Skeletal muscle tissue (tissue), 4 donors: ENCODE data around the gene MAP2K4. TPM values are rescaled to one million over a fixed set of nuclear protein-coding genes. Genes with fewer than 3 reads are reported as not detected.

Experiments used
- H3K27ac ChIP-seq: one replicate; pipeline ENCODE4 v1.7.0; 2013; ENCODE audit warnings: mild to moderate bottlenecking, low read depth, low read length, inconsistent platforms
- H3K27me3 ChIP-seq, 3 donors: one replicate each; pipeline ENCODE4 v1.7.0; 2013; ENCODE audit warnings: low read length in 3 of 3; ENCODE audit not compliant: control insufficient read depth in 3 of 3, insufficient read depth in 3 of 3
- H3K36me3 ChIP-seq, 3 donors: one replicate each; pipeline ENCODE4 v1.7.0; 2013; ENCODE audit warnings: low read length in 3 of 3; ENCODE audit not compliant: control insufficient read depth in 3 of 3, insufficient read depth in 3 of 3
- H3K4me1 ChIP-seq, 3 donors: one replicate each; pipeline ENCODE4 v1.7.0; 2013; ENCODE audit warnings: low read length in 3 of 3, mild to moderate bottlenecking in 3 of 3; ENCODE audit not compliant: control insufficient read depth in 3 of 3, insufficient read depth in 3 of 3
- H3K4me3 ChIP-seq, 3 donors: one replicate each; pipeline ENCODE4 v1.7.0; 2013; ENCODE audit warnings: low read length in 3 of 3
- H3K9ac ChIP-seq, 3 donors: one replicate each; pipeline ENCODE4 v1.7.0; 2013; ENCODE audit warnings: low read length in 3 of 3, mild to moderate bottlenecking in 3 of 3, moderate library complexity in 2 of 3, low read depth in 1 of 3
- H3K9me3 ChIP-seq, 3 donors: one replicate each; pipeline ENCODE4 v1.7.0; 2013; ENCODE audit warnings: low read length in 3 of 3; ENCODE audit not compliant: control insufficient read depth in 3 of 3
- total RNA-seq: library from RNA; depleted of rRNA; stranded (reverse); fragments of >200 nt; gene quantifications from one replicate; pipeline ENCODE4 v1.2.3, GENCODE V29; 2014
- donor health status: Osteomylitis.

MAP2K4 gene
- total RNA-seq, 1 donor from 2014 or later: 40.7 TPM

DNA sequence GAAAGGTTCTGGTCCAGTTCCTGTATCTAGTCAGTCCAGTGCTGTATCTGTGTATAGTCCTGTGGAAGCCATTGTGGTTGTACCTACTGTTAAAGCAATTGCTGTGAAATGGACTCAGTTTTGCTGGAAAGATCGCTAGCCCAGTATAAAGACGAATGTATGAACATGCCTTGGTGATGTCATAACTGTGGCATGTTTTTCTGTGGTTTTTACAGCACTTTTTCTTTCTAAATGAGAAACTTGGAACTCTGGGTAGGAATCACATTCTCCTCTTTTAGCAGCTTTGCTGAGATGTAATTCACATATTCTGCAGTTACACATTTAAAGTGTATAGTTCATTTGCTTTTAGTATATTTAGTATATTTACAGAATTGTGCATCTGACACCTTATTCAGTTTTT lies 58.1 kb downstream of the MAP2K4 start:
- Histone ChIP-seq H3K27me3 (no peaks in the 10 kb centered on the region), H3K4me3 (no peak overlapping the region), H3K4me1 (no peaks in the 10 kb centered on the region), H3K9me3 (no peaks in the 10 kb centered on the region), H3K27ac (no peak overlapping the region), H3K36me3 (peaks cover 0 to 6% (median 5%) of the 10 kb centered on the region in 3 donors), H3K9ac (no peak overlapping the region)

DNA sequence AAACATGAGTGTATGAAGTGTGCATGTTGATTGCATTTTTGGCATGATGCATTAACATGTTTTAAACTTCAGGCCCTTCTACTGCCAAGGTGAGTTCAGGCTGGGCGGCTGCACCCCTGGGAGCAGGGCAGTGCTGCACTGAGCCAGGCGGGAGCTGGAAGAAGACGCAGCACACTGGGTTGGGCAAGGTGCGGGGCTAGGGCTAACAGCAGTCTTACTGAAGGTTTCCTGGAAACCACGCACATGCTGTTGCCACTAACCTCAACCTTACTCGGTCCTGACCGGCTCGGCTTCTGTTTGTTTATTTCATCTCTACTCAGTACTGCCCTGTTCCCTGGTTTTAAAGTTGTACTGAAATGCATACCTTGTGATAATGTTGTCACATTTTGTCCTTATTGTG lies 61.0 kb downstream of the MAP2K4 start:
- Histone ChIP-seq H3K4me1 (no peaks in the 10 kb centered on the region), H3K9me3 (no peaks in the 10 kb centered on the region), H3K9ac (no peak overlapping the region), H3K36me3 (peaks cover 0 to 6% (median 5%) of the 10 kb centered on the region in 3 donors), H3K27me3 (no peaks in the 10 kb centered on the region), H3K27ac (no peak overlapping the region), H3K4me3 (no peak overlapping the region)

DNA sequence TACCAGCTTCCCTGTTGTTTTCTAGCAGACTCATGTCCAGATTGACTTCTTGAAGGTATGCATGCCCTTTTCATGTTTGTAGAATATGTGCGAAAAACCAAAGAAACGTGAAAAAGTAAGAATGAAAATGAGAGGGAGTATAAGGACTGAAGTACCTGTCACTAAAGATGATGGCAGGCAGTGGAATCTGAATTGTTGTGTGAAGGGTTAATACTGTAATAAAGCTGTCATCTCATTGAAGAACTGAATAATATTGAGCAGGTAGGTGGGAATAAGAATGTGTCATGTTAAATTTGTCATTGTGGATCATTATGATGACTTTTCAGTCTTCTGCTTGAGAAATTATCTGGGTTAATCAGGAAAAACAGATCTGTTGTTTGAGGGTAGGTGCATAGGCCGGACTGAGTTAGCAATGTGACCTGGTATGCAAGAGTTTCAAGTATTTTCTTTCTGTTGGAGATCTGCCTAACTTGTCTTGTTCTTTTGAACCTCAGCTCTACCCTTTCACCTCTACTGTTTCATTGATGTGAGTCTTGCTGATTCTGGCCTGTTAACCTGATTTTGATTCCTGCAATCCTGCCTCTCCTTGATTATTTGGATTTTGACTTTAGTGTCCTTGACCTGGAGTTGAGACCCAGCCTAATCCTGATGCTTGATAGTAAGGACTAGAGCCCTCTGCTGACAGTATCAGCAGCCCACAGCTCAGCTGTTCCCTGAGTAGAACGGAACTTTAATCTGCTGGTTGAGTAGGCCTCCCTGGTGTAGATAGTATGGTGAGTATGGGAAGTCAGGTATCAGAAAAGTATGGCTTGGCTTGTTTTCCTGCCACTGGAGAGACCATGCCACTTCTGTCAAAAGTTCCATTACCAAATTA lies 64.6 kb downstream of the MAP2K4 start:
- H3K27me3 ChIP-seq: no peaks in the 10 kb centered on the region
- no peak overlapping the region for H3K27ac ChIP-seq
- H3K9ac ChIP-seq: no peak overlapping the region
- H3K4me1 ChIP-seq: peaks cover 0 to 4% (median 0%) of the 10 kb centered on the region in 3 donors
- no peaks in the 10 kb centered on the region for H3K9me3 ChIP-seq
- no peak overlapping the region for H3K4me3 ChIP-seq
- H3K36me3 ChIP-seq: peaks cover 0 to 2% (median 0%) of the 10 kb centered on the region in 3 donors

DNA sequence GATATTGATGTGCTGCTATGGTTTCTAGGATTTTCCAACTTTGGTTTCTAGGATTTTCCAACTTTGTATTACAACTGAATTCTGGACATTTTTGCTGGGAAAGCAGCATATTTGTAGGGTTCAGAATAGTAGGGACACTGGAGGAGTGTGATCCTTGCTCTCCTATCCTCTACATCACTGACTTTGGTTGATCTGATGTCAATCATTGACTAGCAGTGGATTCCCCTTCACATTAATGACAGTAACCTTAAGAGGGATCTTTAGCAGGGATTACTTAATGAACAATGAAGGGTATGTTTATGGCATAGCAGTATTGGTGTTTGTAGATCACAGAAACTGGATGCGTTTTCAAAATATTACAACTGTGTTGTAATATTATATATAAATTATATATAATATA lies 67.4 kb downstream of the MAP2K4 start:
- no peak overlapping the region for H3K9ac ChIP-seq
- H3K4me3 ChIP-seq: no peak overlapping the region
- no peaks in the 10 kb centered on the region for H3K36me3 ChIP-seq
- no peak overlapping the region for H3K27ac ChIP-seq
- H3K9me3 ChIP-seq: no peaks in the 10 kb centered on the region
- peaks cover 0 to 4% (median 0%) of the 10 kb centered on the region in 3 donors for H3K4me1 ChIP-seq
- no peaks in the 10 kb centered on the region for H3K27me3 ChIP-seq

DNA sequence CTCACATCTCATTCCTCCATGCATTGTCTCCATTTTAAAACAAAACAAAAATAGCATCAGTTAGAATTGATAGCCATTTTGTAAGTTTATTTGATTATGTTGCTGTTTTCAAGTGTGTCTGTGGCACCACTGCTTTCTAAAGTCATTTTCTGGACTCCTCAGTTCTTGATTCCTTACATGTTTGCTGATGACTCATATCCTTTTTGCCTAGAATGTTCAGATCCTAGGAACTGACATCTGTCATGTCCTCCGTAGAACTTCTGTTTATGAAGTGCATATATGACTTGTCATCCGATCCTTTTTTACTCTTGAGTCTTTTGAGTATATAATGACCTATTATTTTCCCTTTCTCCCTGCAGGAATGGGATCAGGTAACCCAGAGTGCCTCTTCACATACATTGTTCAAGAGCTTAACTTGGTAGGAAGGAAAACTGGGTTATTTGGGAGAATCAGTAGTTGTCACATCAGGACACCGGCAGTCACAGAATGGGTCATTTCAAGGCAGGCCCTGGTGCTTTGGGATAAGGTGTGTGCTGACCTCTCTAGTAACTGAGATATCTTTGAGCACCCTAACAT lies 69.2 kb downstream of the MAP2K4 start:
- Histone ChIP-seq H3K4me3 (no peak overlapping the region), H3K9me3 (no peaks in the 10 kb centered on the region), H3K4me1 (peaks cover 0 to 4% (median 0%) of the 10 kb centered on the region in 3 donors), H3K36me3 (no peaks in the 10 kb centered on the region), H3K27me3 (no peaks in the 10 kb centered on the region), H3K27ac (no peak overlapping the region), H3K9ac (no peak overlapping the region)

DNA sequence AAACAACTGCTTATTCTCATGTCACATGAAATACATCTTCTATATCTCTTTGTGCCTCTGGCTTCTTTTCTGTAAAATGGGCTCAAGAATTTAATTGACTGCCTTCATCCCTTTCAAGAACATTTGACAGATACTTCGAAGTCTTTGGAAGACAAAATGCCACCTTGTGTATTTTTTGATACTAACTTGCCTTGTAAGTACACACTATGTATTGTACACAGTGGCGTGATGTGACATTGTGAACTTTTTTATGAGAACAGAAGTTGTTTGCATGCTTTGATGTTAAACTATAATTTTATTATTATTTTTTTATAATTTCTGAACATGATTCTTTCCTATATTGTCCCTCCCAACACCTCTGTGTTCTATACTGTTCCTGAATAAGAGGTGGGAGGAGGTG lies 73.7 kb downstream of the MAP2K4 start:
- peaks cover 0 to 3% (median 0%) of the 10 kb centered on the region in 3 donors for H3K36me3 ChIP-seq
- no peaks in the 10 kb centered on the region for H3K9me3 ChIP-seq
- no peaks in the 10 kb centered on the region for H3K27me3 ChIP-seq
- H3K27ac ChIP-seq: no peak overlapping the region
- no peak overlapping the region for H3K9ac ChIP-seq
- peaks cover 0 to 3% (median 0%) of the 10 kb centered on the region in 3 donors for H3K4me1 ChIP-seq
- no peak overlapping the region for H3K4me3 ChIP-seq

DNA sequence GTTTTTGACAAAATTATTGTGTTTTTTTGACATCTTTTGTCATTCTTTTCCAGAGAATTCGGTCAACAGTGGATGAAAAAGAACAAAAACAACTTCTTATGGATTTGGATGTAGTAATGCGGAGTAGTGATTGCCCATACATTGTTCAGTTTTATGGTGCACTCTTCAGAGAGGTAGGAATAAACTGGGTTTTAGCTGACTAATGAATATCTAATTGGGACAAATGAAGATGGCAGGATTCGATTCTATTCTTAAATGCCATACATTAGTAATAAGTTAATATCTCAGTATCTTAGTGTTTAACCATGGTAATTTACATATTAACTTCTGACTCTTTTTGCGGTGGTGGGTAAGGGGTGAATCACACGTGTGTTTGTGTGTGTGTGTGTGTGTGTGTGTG lies 74.8 kb downstream of the MAP2K4 start:
- no peak overlapping the region for H3K27ac ChIP-seq
- no peaks in the 10 kb centered on the region for H3K27me3 ChIP-seq
- no peaks in the 10 kb centered on the region for H3K9me3 ChIP-seq
- H3K4me3 ChIP-seq: no peak overlapping the region
- peaks cover 0 to 3% (median 0%) of the 10 kb centered on the region in 3 donors for H3K36me3 ChIP-seq
- no peak overlapping the region for H3K9ac ChIP-seq
- H3K4me1 ChIP-seq: no peaks in the 10 kb centered on the region

DNA sequence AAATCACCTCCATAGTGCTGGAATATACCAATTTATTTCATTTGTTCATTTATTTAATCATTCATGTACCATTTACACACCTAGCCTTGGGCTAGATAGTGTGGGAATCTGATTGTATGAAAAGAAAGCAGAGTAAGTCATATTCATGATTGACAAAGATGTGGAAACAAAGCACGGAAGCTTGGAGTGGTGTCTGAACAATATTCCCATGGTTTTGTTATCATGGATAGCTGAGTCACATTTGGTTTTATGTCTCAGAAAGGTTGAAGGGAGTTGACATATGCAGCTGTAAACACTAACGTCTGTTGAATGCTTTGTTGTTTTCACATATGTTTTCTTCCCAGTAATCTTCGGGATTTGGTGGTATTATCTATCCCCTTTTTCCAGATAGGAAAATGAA lies 76.6 kb downstream of the MAP2K4 start:
- Histone ChIP-seq H3K9ac (no peak overlapping the region), H3K4me1 (no peaks in the 10 kb centered on the region), H3K36me3 (peaks cover 0 to 3% (median 0%) of the 10 kb centered on the region in 3 donors), H3K4me3 (no peak overlapping the region), H3K9me3 (no peaks in the 10 kb centered on the region), H3K27me3 (no peaks in the 10 kb centered on the region), H3K27ac (no peak overlapping the region)

DNA sequence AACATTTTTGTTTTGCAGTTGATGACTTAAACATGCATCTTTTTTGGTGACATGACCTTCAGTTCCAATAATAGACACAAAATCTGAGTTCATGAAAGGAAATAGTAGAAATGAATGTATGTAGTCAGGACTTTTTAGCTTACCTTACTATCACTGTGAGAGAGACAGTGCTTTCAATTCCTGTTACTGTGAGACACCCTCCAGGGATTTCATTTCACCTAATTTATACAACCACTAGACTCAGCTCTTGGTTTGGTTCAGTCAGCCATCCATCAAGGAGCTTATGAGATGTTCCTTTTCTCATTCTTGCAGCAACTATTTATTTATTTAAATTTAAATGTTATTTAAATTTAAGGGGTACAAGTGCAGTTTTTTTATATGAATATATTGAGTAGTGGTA lies 77.9 kb downstream of the MAP2K4 start:
- H3K9me3 ChIP-seq: no peaks in the 10 kb centered on the region
- peaks cover 0 to 3% (median 0%) of the 10 kb centered on the region in 3 donors for H3K36me3 ChIP-seq
- H3K27me3 ChIP-seq: no peaks in the 10 kb centered on the region
- H3K4me3 ChIP-seq: no peak overlapping the region
- H3K27ac ChIP-seq: no peak overlapping the region
- no peak overlapping the region for H3K9ac ChIP-seq
- no peaks in the 10 kb centered on the region for H3K4me1 ChIP-seq

DNA sequence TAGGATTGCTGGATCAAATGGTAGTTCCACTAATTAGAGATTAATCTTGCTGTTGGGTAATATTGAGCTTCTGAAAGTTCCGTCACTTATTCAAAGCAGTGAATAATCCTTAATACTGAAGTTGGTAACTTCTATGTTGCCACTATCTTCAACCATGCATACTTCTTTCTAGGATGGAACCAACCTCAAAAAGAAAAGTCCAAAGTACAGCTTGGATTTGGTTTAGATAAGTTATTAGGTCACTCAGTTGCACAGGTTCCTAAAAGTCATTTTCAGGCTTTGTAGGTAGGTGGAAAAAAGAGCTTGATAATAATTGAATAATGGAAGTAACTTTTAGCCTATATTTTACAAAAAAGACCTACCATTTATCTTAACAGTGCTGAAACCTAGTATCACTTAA lies 78.7 kb downstream of the MAP2K4 start:
- Histone ChIP-seq H3K36me3 (peaks cover 0 to 3% (median 0%) of the 10 kb centered on the region in 3 donors), H3K4me3 (no peak overlapping the region), H3K27ac (no peak overlapping the region), H3K4me1 (no peaks in the 10 kb centered on the region), H3K27me3 (no peaks in the 10 kb centered on the region), H3K9ac (no peak overlapping the region), H3K9me3 (no peaks in the 10 kb centered on the region)
